ENCODE results near the gene CNGB1.
"Not testable (repeated sequence)": the region's sequence is repeated elsewhere in the genome, so short reads cannot be mapped to it uniquely, and the experiment has no call there.

Gene CNGB1

GRCh38 chr16:57955572-57956188 is 15.2 kb downstream of the CNGB1 start:
- Mint-ChIP-seq H3K4me3 (no peak overlapping the region), H3K27me3 (no peaks in the 10 kb centered on the region), H3K9me3 (no peaks in the 10 kb centered on the region), H3K27ac (peak overlapping the region in 1 of 2 donors; percentile 59), H3K4me1 (no peaks in the 10 kb centered on the region)
- DNase-seq (no peak), ATAC-seq (no peak)

- peak overlapping the region in 1 of 2 donors; percentile 30 for H3K27ac Mint-ChIP-seq
- H3K9me3 Mint-ChIP-seq, result no peaks in the 10 kb centered on the region
- ATAC-seq (no peak), DNase-seq (no peak)
- H3K4me1 Mint-ChIP-seq, result no peaks in the 10 kb centered on the region
- H3K4me3 Mint-ChIP-seq, result no peak overlapping the region
- H3K27me3 Mint-ChIP-seq, result no peaks in the 10 kb centered on the region
Observed at GRCh38 chr16:57953857-57954256, 17.1 kb downstream of the CNGB1 start.

GRCh38 chr16:57952909-57953308 is 18.0 kb downstream of the CNGB1 start:
- no peaks in the 10 kb centered on the region for H3K9me3 Mint-ChIP-seq
- ATAC-seq, result no peak

GRCh38 chr16:57951204-57951960 is 19.5 kb downstream of the CNGB1 start:
- ATAC-seq (no peak), DNase-seq (no peak)
- Mint-ChIP-seq H3K27me3 (no peaks in the 10 kb centered on the region), H3K9me3 (no peaks in the 10 kb centered on the region), H3K4me3 (no peak overlapping the region), H3K4me1 (no peaks in the 10 kb centered on the region), H3K27ac (no peak overlapping the region)

More at GRCh38 chr16:57952909-57953308, 18.0 kb downstream of the CNGB1 start:
- H3K4me3 Mint-ChIP-seq, result no peak overlapping the region
- no peaks in the 10 kb centered on the region for H3K27me3 Mint-ChIP-seq
- no peaks in the 10 kb centered on the region for H3K4me1 Mint-ChIP-seq
- no peak overlapping the region for H3K27ac Mint-ChIP-seq
- no peak for DNase-seq

GRCh38 chr16:57950382-57950781 is 20.5 kb downstream of the CNGB1 start:
- Mint-ChIP-seq H3K4me3 (no peak overlapping the region), H3K4me1 (no peaks in the 10 kb centered on the region), H3K9me3 (no peaks in the 10 kb centered on the region), H3K27ac (no peak overlapping the region), H3K27me3 (no peaks in the 10 kb centered on the region)
- ATAC-seq (no peak), DNase-seq (no peak)

- Mint-ChIP-seq H3K9me3 (no peaks in the 10 kb centered on the region), H3K4me3 (no peak overlapping the region), H3K27me3 (no peaks in the 10 kb centered on the region), H3K4me1 (no peaks in the 10 kb centered on the region), H3K27ac (no peak overlapping the region)
- ATAC-seq (no peak), DNase-seq (no peak)
Observed at GRCh38 chr16:57949595-57950238, 21.2 kb downstream of the CNGB1 start.

- H3K4me1 Mint-ChIP-seq, result no peaks in the 10 kb centered on the region
- no peak for DNase-seq
- no peaks in the 10 kb centered on the region for H3K9me3 Mint-ChIP-seq
Observed at GRCh38 chr16:57949013-57949412, 21.9 kb downstream of the CNGB1 start.

GRCh38 chr16:57948027-57948426 is 22.9 kb downstream of the CNGB1 start:
- Mint-ChIP-seq H3K27me3 (no peaks in the 10 kb centered on the region), H3K4me3 (no peak overlapping the region), H3K27ac (no peak overlapping the region), H3K9me3 (no peaks in the 10 kb centered on the region), H3K4me1 (no peaks in the 10 kb centered on the region)
- DNase-seq, result no peak
- no peak for ATAC-seq

More at GRCh38 chr16:57949013-57949412, 21.9 kb downstream of the CNGB1 start:
- H3K4me3 Mint-ChIP-seq, result no peak overlapping the region
- ATAC-seq, result no peak
- H3K27ac Mint-ChIP-seq, result no peak overlapping the region
- no peaks in the 10 kb centered on the region for H3K27me3 Mint-ChIP-seq

GRCh38 chr16:57947261-57947660 is 23.7 kb downstream of the CNGB1 start:
- no peaks in the 10 kb centered on the region for H3K27me3 Mint-ChIP-seq
- no peak for DNase-seq
- no peaks in the 10 kb centered on the region for H3K9me3 Mint-ChIP-seq
- H3K27ac Mint-ChIP-seq, result no peak overlapping the region
- no peaks in the 10 kb centered on the region for H3K4me1 Mint-ChIP-seq
- no peak overlapping the region for H3K4me3 Mint-ChIP-seq
- ATAC-seq, result no peak

- H3K4me1 Mint-ChIP-seq, result no peaks in the 10 kb centered on the region
- no peaks in the 10 kb centered on the region for H3K9me3 Mint-ChIP-seq
- H3K27ac Mint-ChIP-seq, result no peak overlapping the region
- DNase-seq (no peak), ATAC-seq (no peak)
- H3K27me3 Mint-ChIP-seq, result no peaks in the 10 kb centered on the region
- no peak overlapping the region for H3K4me3 Mint-ChIP-seq
Observed at GRCh38 chr16:57946181-57946801, 24.6 kb downstream of the CNGB1 start.

- no peaks in the 10 kb centered on the region for H3K27me3 Mint-ChIP-seq
- no peaks in the 10 kb centered on the region for H3K9me3 Mint-ChIP-seq
- ATAC-seq (no peak), DNase-seq (no peak)
- H3K27ac Mint-ChIP-seq, result no peak overlapping the region
- no peak overlapping the region for H3K4me3 Mint-ChIP-seq
- H3K4me1 Mint-ChIP-seq, result no peaks in the 10 kb centered on the region
Observed at GRCh38 chr16:57945740-57946138, 25.2 kb downstream of the CNGB1 start.

GRCh38 chr16:57944970-57945739 is 25.8 kb downstream of the CNGB1 start:
- no peaks in the 10 kb centered on the region for H3K9me3 Mint-ChIP-seq
- no peak for ATAC-seq
- no peak overlapping the region for H3K27ac Mint-ChIP-seq

GRCh38 chr16:57943381-57943780 is 27.5 kb downstream of the CNGB1 start:
- not testable (repeated sequence) for H3K27ac Mint-ChIP-seq, H3K9me3 Mint-ChIP-seq, DNase-seq, H3K27me3 Mint-ChIP-seq, H3K4me1 Mint-ChIP-seq, ATAC-seq, H3K4me3 Mint-ChIP-seq

More at GRCh38 chr16:57944970-57945739, 25.8 kb downstream of the CNGB1 start:
- no peak for DNase-seq
- Mint-ChIP-seq H3K4me3 (no peak overlapping the region), H3K27me3 (no peaks in the 10 kb centered on the region), H3K4me1 (no peaks in the 10 kb centered on the region)

- H3K27me3 Mint-ChIP-seq, ATAC-seq, DNase-seq, H3K4me1 Mint-ChIP-seq, H3K4me3 Mint-ChIP-seq, H3K27ac Mint-ChIP-seq, H3K9me3 Mint-ChIP-seq: not testable (repeated sequence)
Observed at GRCh38 chr16:57941901-57942300, 29.0 kb downstream of the CNGB1 start.

GRCh38 chr16:57941016-57941664 is 29.8 kb downstream of the CNGB1 start:
- no peak overlapping the region for H3K4me3 Mint-ChIP-seq
- no peak for ATAC-seq
- no peak for DNase-seq
- H3K27ac Mint-ChIP-seq, result no peak overlapping the region
- no peaks in the 10 kb centered on the region for H3K9me3 Mint-ChIP-seq
- peaks cover 8% of the 10 kb centered on the region for H3K27me3 Mint-ChIP-seq
- H3K4me1 Mint-ChIP-seq, result no peaks in the 10 kb centered on the region

Data from stimulated activated naive CD8-positive, alpha-beta T cell treated with anti-CD3 and anti-CD28 coated beads, Interleukin-15, amount 100 ng/mL, for 72 hours (primary cell).